GM20000 (cell line): Measurements from ENCODE around the gene HSD17B8.

Experiments
- DNase-seq: peaks from one replicate; pipeline ENCODE4 v3.0.0; 2012; ENCODE audit warnings: low spot score
- CTCF ChIP-seq: IDR thresholded peaks from 2 replicates; pipeline ENCODE4 v1.5.1; 2012; ENCODE audit warnings: mild to moderate bottlenecking, control low read depth; ENCODE audit errors: extremely low read depth, missing control alignments

Gene HSD17B8

GRCh38 chr6:33178755-33179475, 25.5 kb upstream of the HSD17B8 start:
- TF ChIP-seq CTCF, result no peak
- no peak for DNase-seq

- no peak for DNase-seq
- TF ChIP-seq CTCF, result no peak
Measured at GRCh38 chr6:33181141-33181540, 23.3 kb upstream of the HSD17B8 start.

- DNase-seq, result no peak
- TF ChIP-seq CTCF, result no peak
Measured at GRCh38 chr6:33183071-33183683, 21.3 kb upstream of the HSD17B8 start.

GRCh38 chr6:33185190-33185589, 19.3 kb upstream of the HSD17B8 start:
- DNase-seq, result no peak

GRCh38 chr6:33185654-33186187, 18.7 kb upstream of the HSD17B8 start:
- no peak for TF ChIP-seq CTCF
- no peak for DNase-seq

More at GRCh38 chr6:33185190-33185589, 19.3 kb upstream of the HSD17B8 start:
- TF ChIP-seq CTCF, result no peak

- TF ChIP-seq CTCF, result no peak
- no peak for DNase-seq
Measured at GRCh38 chr6:33187809-33188208, 16.6 kb upstream of the HSD17B8 start.

- TF ChIP-seq CTCF, result no peak
- DNase-seq, result no peak
Measured at GRCh38 chr6:33189164-33189563, 15.3 kb upstream of the HSD17B8 start.
